ENCODE data around the gene CCL25.

The CCL25 gene

GRCh38 chr19:8046569-8047165 is 5.9 kb upstream of the CCL25 start:
- no peak for DNase-seq (ENCODE audit: insufficient read length)
- peak; percentile 68 for FAIRE-seq
- no peak for TF ChIP-seq TAF1 (IDR thresholded peaks at IDR 0.05; ENCODE audit: borderline replicate concordance, low read depth, low read length)
- no peak for TF ChIP-seq POLR2AphosphoS5 (IDR thresholded peaks at IDR 0.05; ENCODE audit: low read depth, low read length)
- TF ChIP-seq POLR2A (IDR thresholded peaks at IDR 0.05; ENCODE audit: low read depth, low read length): no peak

- DNase-seq (ENCODE audit: insufficient read length): peak; percentile 85
- TF ChIP-seq POLR2A (IDR thresholded peaks at IDR 0.05; ENCODE audit: low read depth, low read length) (peak; percentile 69; the same call in 1 of the 2 replicates), POLR2AphosphoS5 (IDR thresholded peaks at IDR 0.05; ENCODE audit: low read depth, low read length) (0 out of 2 replicates have a peak, but pooled peaks have one; percentile 40), TAF1 (IDR thresholded peaks at IDR 0.05; ENCODE audit: borderline replicate concordance, low read depth, low read length) (no peak)
- FAIRE-seq: peak; percentile 97
These were observed 2.1 kb upstream of the CCL25 start for GRCh38 chr19:8050274-8051096.

- TF ChIP-seq POLR2AphosphoS5 (IDR thresholded peaks at IDR 0.05; ENCODE audit: low read depth, low read length) (no peak), TAF1 (IDR thresholded peaks at IDR 0.05; ENCODE audit: borderline replicate concordance, low read depth, low read length) (no peak), POLR2A (IDR thresholded peaks at IDR 0.05; ENCODE audit: low read depth, low read length) (no peak)
- DNase-seq (ENCODE audit: insufficient read length) (no peak), FAIRE-seq (no peak)
These were observed 1.6 kb downstream of the CCL25 start for GRCh38 chr19:8054169-8054568.

- no peak for TF ChIP-seq POLR2AphosphoS5 (IDR thresholded peaks at IDR 0.05; ENCODE audit: low read depth, low read length)
- TF ChIP-seq TAF1 (IDR thresholded peaks at IDR 0.05; ENCODE audit: borderline replicate concordance, low read depth, low read length): no peak
- no peak for TF ChIP-seq POLR2A (IDR thresholded peaks at IDR 0.05; ENCODE audit: low read depth, low read length)
- DNase-seq (ENCODE audit: insufficient read length) (no peak), FAIRE-seq (no peak)
These were observed 4.0 kb downstream of the CCL25 start for GRCh38 chr19:8056533-8056932.

- FAIRE-seq: no peak
These were observed 5.1 kb downstream of the CCL25 start for GRCh38 chr19:8057545-8058270.

GRCh38 chr19:8064911-8065874 is 12.6 kb downstream of the CCL25 start:
- DNase-seq (ENCODE audit: insufficient read length) (no peak), FAIRE-seq (no peak)
- TF ChIP-seq POLR2AphosphoS5 (IDR thresholded peaks at IDR 0.05; ENCODE audit: low read depth, low read length): no peak

More at GRCh38 chr19:8057545-8058270, 5.1 kb downstream of the CCL25 start:
- TF ChIP-seq TAF1 (IDR thresholded peaks at IDR 0.05; ENCODE audit: borderline replicate concordance, low read depth, low read length): no peak
- no peak for TF ChIP-seq POLR2A (IDR thresholded peaks at IDR 0.05; ENCODE audit: low read depth, low read length)
- no peak for TF ChIP-seq POLR2AphosphoS5 (IDR thresholded peaks at IDR 0.05; ENCODE audit: low read depth, low read length)
- DNase-seq (ENCODE audit: insufficient read length): no peak

- no peak for DNase-seq (ENCODE audit: insufficient read length)
- FAIRE-seq: no peak
- TF ChIP-seq TAF1 (IDR thresholded peaks at IDR 0.05; ENCODE audit: borderline replicate concordance, low read depth, low read length) (no peak), POLR2A (IDR thresholded peaks at IDR 0.05; ENCODE audit: low read depth, low read length) (no peak), POLR2AphosphoS5 (IDR thresholded peaks at IDR 0.05; ENCODE audit: low read depth, low read length) (no peak)
These were observed 13.3 kb downstream of the CCL25 start for GRCh38 chr19:8065875-8066261.

GRCh38 chr19:8069096-8069973 is 16.8 kb downstream of the CCL25 start:
- TF ChIP-seq TAF1 (IDR thresholded peaks at IDR 0.05; ENCODE audit: borderline replicate concordance, low read depth, low read length) (no peak), POLR2A (IDR thresholded peaks at IDR 0.05; ENCODE audit: low read depth, low read length) (no peak), POLR2AphosphoS5 (IDR thresholded peaks at IDR 0.05; ENCODE audit: low read depth, low read length) (no peak)
- no peak for FAIRE-seq
- DNase-seq (ENCODE audit: insufficient read length): no peak

GRCh38 chr19:8071912-8072311 is 19.4 kb downstream of the CCL25 start:
- DNase-seq (ENCODE audit: insufficient read length) (no peak), FAIRE-seq (no peak)
- TF ChIP-seq TAF1 (IDR thresholded peaks at IDR 0.05; ENCODE audit: borderline replicate concordance, low read depth, low read length): no peak
- no peak for TF ChIP-seq POLR2A (IDR thresholded peaks at IDR 0.05; ENCODE audit: low read depth, low read length)
- no peak for TF ChIP-seq POLR2AphosphoS5 (IDR thresholded peaks at IDR 0.05; ENCODE audit: low read depth, low read length)

- TF ChIP-seq POLR2A (IDR thresholded peaks at IDR 0.05; ENCODE audit: low read depth, low read length) (no peak), TAF1 (IDR thresholded peaks at IDR 0.05; ENCODE audit: borderline replicate concordance, low read depth, low read length) (no peak), POLR2AphosphoS5 (IDR thresholded peaks at IDR 0.05; ENCODE audit: low read depth, low read length) (no peak)
- no peak for FAIRE-seq
- no peak for DNase-seq (ENCODE audit: insufficient read length)
These were observed 21.9 kb downstream of the CCL25 start for GRCh38 chr19:8074501-8074900.
